ENCODE results near the gene NMNAT2.

DNA sequence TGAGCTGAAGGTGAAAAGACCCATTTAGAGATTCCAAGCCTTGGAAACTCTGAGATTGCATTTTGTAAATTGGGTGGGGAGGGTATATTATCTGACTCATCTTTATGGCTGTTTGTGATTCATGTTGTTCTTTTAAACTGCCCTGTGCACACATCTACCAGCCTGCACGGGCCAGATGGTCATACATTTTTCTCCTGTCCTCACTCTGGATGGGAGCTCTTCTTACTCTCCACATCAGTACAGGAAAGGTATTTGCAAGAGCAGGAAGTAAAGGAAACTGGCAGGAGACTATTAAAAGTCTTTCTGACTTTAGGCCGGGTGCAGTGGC, 14.3 kb upstream of the NMNAT2 start:
- TF ChIP-seq POLR2A (IDR thresholded peaks at IDR 0.05), result no peak
- TF ChIP-seq, protein P1, sequence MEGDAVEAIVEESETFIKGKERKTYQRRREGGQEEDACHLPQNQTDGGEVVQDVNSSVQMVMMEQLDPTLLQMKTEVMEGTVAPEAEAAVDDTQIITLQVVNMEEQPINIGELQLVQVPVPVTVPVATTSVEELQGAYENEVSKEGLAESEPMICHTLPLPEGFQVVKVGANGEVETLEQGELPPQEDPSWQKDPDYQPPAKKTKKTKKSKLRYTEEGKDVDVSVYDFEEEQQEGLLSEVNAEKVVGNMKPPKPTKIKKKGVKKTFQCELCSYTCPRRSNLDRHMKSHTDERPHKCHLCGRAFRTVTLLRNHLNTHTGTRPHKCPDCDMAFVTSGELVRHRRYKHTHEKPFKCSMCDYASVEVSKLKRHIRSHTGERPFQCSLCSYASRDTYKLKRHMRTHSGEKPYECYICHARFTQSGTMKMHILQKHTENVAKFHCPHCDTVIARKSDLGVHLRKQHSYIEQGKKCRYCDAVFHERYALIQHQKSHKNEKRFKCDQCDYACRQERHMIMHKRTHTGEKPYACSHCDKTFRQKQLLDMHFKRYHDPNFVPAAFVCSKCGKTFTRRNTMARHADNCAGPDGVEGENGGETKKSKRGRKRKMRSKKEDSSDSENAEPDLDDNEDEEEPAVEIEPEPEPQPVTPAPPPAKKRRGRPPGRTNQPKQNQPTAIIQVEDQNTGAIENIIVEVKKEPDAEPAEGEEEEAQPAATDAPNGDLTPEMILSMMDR (IDR thresholded peaks at IDR 0.05 in 4 of 5, conservative IDR thresholded peaks at IDR 0.05 in 1 of 5), result no peak
